ENCODE data around the gene RAB37. TPM values are rescaled to one million over a fixed set of nuclear protein-coding genes. Genes with fewer than 3 reads are reported as not detected.

Gene RAB37
- 8.5 TPM for polyA plus RNA-seq (2012; ENCODE audit: low read depth, missing spikeins)

- TF ChIP-seq POU2F2 (IDR thresholded peaks at IDR 0.05; ENCODE audit: low read depth, low read length) (no peak), TAF1 (IDR thresholded peaks at IDR 0.05; ENCODE audit: low read depth, low read length) (no peak), SPI1 (IDR thresholded peaks at IDR 0.05; ENCODE audit: low read depth, low read length) (peak; percentile 70)
- DNase-seq (ENCODE audit: insufficient read length, low spot score), result no peak
- FAIRE-seq, result peak; percentile 61
These were observed at the start of gene RAB37 for GRCh38 chr17:74736513-74737298. TSS of gene RAB37 (plus strand) at chr17:74737256. CDS start at chr17:74737273, 17 bp downstream.

DNA sequence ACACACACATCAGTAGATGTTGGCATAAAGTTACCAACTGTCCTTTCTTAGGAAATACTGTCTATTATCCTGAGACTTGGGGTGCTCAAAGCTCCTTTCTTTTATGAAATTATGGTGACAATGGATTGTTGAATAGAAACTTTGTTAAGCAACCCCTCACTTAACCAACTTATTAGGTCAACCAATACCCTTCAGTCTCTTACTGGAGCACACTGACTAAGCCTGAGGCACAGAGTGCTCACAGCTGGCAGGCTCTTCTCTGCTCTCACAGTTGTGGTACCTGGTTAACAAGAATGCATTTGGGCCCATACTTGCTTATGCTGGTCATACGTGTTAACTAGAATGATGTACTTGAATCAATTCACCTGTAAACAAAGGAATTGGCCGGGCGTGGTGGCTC, 49.2 kb upstream of the RAB37 start:
- DNase-seq (ENCODE audit: insufficient read length, low spot score) (no peak), FAIRE-seq (peak; percentile 85)
- no peak for TF ChIP-seq TAF1 (IDR thresholded peaks at IDR 0.05; ENCODE audit: low read depth, low read length)
- no peak for TF ChIP-seq PAX5 (IDR thresholded peaks at IDR 0.05; ENCODE audit: insufficient read depth, low read length, severe bottlenecking)
- no peak for TF ChIP-seq POLR2A (IDR thresholded peaks at IDR 0.05; ENCODE audit: low read depth, low read length)
- no peak for TF ChIP-seq POLR2AphosphoS5 (IDR thresholded peaks at IDR 0.05; ENCODE audit: low read depth, low read length)
- TF ChIP-seq SPI1 (IDR thresholded peaks at IDR 0.05; ENCODE audit: low read depth, low read length), result no peak
- TF ChIP-seq POU2F2 (IDR thresholded peaks at IDR 0.05; ENCODE audit: low read depth, low read length), result no peak

DNA sequence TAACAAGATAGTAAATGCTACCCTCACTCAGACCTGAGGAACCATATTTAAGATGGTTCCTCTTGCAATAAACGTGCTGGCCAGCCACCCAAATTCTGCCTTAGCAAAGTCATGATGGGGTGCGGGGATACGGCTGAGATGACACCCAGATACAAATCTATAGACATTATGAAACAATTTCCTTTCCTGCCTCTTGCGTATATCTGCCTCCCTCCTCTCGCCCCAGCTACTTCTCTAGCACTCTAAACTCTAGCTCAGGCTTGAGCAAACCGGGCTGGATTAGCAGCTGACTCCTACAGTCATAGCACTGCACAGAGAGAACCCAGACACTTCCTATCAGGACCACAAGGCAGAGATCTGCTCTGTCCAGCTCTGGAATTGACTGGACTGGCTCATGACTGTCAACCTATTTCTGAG, 46.6 kb upstream of the RAB37 start:
- TF ChIP-seq PAX5 (IDR thresholded peaks at IDR 0.05; ENCODE audit: insufficient read depth, low read length, severe bottlenecking) (no peak), POLR2AphosphoS5 (IDR thresholded peaks at IDR 0.05; ENCODE audit: low read depth, low read length) (no peak), POU2F2 (IDR thresholded peaks at IDR 0.05; ENCODE audit: low read depth, low read length) (no peak), TAF1 (IDR thresholded peaks at IDR 0.05; ENCODE audit: low read depth, low read length) (no peak), POLR2A (IDR thresholded peaks at IDR 0.05; ENCODE audit: low read depth, low read length) (no peak), SPI1 (IDR thresholded peaks at IDR 0.05; ENCODE audit: low read depth, low read length) (no peak)
- FAIRE-seq (peak; percentile 71), DNase-seq (ENCODE audit: insufficient read length, low spot score) (no peak)

DNA sequence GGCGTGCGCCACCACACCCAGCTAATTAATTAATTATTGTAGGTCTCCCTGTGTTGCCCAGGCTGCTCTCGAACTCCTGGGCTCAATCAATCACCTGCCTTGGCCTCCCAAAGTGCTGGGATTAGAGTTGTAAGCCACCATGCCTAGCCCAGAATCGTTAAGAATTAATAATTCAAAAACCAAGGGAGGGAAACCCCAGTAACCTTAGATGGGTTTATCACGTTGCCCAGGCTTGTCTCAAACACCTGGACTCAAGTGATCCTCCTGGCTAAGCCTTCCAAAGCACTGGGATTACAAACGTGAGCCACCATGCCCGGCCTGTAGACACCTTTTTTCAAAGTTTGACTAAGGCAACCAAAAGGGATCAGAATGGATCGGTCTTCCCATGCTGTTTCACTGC, 45.9 kb upstream of the RAB37 start:
- no peak for TF ChIP-seq SPI1 (IDR thresholded peaks at IDR 0.05; ENCODE audit: low read depth, low read length)
- FAIRE-seq (no peak), DNase-seq (ENCODE audit: insufficient read length, low spot score) (no peak)

GRCh38 chr17:74694081-74694480, 43.0 kb upstream of the RAB37 start:
- DNase-seq (ENCODE audit: insufficient read length, low spot score), result no peak
- TF ChIP-seq POU2F2 (IDR thresholded peaks at IDR 0.05; ENCODE audit: low read depth, low read length), result no peak
- TF ChIP-seq TAF1 (IDR thresholded peaks at IDR 0.05; ENCODE audit: low read depth, low read length), result no peak
- no peak for TF ChIP-seq POLR2A (IDR thresholded peaks at IDR 0.05; ENCODE audit: low read depth, low read length)
- TF ChIP-seq SPI1 (IDR thresholded peaks at IDR 0.05; ENCODE audit: low read depth, low read length), result no peak
- no peak for TF ChIP-seq POLR2AphosphoS5 (IDR thresholded peaks at IDR 0.05; ENCODE audit: low read depth, low read length)
- no peak for TF ChIP-seq PAX5 (IDR thresholded peaks at IDR 0.05; ENCODE audit: insufficient read depth, low read length, severe bottlenecking)
- FAIRE-seq, result no peak

DNA sequence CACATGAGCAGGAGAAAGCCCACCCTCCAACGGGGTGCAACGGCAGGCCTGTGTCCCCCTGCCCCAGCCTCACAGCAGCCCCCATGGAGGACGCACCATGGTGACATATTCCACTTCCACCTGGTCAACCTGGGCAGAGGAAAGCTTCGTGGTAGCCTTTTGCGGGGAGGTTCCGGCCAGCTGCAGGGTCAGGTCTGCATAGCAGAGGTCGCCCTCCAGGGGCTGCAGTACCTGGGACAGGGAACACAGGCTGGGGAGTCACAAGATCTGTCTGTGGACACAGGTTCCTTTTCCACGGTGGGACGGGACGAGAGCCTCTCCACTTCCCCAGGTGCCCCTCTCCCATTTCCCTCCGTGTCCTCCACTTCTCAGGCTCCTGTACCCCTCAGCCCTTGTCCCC, 41.4 kb upstream of the RAB37 start:
- FAIRE-seq, result no peak
- TF ChIP-seq PAX5 (IDR thresholded peaks at IDR 0.05; ENCODE audit: insufficient read depth, low read length, severe bottlenecking) (no peak), POU2F2 (IDR thresholded peaks at IDR 0.05; ENCODE audit: low read depth, low read length) (no peak), SPI1 (IDR thresholded peaks at IDR 0.05; ENCODE audit: low read depth, low read length) (no peak)
- no peak for DNase-seq (ENCODE audit: insufficient read length, low spot score)

GRCh38 chr17:74697515-74697914, 39.5 kb upstream of the RAB37 start:
- FAIRE-seq (peak; percentile 65), DNase-seq (ENCODE audit: insufficient read length, low spot score) (no peak)
- TF ChIP-seq POU2F2 (IDR thresholded peaks at IDR 0.05; ENCODE audit: low read depth, low read length) (no peak), TAF1 (IDR thresholded peaks at IDR 0.05; ENCODE audit: low read depth, low read length) (no peak), SPI1 (IDR thresholded peaks at IDR 0.05; ENCODE audit: low read depth, low read length) (peak; percentile 70), POLR2AphosphoS5 (IDR thresholded peaks at IDR 0.05; ENCODE audit: low read depth, low read length) (no peak)

GRCh38 chr17:74698069-74698468, 39.0 kb upstream of the RAB37 start:
- FAIRE-seq (no peak), DNase-seq (ENCODE audit: insufficient read length, low spot score) (no peak)
- no peak for TF ChIP-seq POLR2A (IDR thresholded peaks at IDR 0.05; ENCODE audit: low read depth, low read length)
- no peak for TF ChIP-seq PAX5 (IDR thresholded peaks at IDR 0.05; ENCODE audit: insufficient read depth, low read length, severe bottlenecking)

DNA sequence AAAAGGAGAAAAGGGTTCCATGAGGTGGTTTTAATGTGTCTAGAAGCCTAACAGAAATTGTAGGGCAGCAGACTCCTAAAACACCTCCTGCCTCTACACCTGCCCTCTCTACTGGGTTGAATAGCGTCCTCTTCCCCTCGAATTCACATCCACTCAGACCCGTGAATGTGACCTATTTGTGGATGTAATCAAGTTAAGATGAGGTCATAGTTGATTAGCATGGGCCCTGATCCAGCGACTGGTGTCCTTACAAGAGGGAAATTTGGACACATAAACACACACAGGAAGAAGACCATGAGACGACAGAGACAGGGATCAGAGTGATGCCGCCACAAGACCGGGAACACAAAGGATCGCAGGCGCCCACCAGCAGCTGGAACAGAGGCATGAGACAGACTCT, 37.8 kb upstream of the RAB37 start:
- TF ChIP-seq POLR2AphosphoS5 (IDR thresholded peaks at IDR 0.05; ENCODE audit: low read depth, low read length) (no peak), TAF1 (IDR thresholded peaks at IDR 0.05; ENCODE audit: low read depth, low read length) (no peak), PAX5 (IDR thresholded peaks at IDR 0.05; ENCODE audit: insufficient read depth, low read length, severe bottlenecking) (no peak), POLR2A (IDR thresholded peaks at IDR 0.05; ENCODE audit: low read depth, low read length) (no peak), POU2F2 (IDR thresholded peaks at IDR 0.05; ENCODE audit: low read depth, low read length) (no peak), SPI1 (IDR thresholded peaks at IDR 0.05; ENCODE audit: low read depth, low read length) (no peak)
- DNase-seq (ENCODE audit: insufficient read length, low spot score), result no peak
- FAIRE-seq, result no peak

DNA sequence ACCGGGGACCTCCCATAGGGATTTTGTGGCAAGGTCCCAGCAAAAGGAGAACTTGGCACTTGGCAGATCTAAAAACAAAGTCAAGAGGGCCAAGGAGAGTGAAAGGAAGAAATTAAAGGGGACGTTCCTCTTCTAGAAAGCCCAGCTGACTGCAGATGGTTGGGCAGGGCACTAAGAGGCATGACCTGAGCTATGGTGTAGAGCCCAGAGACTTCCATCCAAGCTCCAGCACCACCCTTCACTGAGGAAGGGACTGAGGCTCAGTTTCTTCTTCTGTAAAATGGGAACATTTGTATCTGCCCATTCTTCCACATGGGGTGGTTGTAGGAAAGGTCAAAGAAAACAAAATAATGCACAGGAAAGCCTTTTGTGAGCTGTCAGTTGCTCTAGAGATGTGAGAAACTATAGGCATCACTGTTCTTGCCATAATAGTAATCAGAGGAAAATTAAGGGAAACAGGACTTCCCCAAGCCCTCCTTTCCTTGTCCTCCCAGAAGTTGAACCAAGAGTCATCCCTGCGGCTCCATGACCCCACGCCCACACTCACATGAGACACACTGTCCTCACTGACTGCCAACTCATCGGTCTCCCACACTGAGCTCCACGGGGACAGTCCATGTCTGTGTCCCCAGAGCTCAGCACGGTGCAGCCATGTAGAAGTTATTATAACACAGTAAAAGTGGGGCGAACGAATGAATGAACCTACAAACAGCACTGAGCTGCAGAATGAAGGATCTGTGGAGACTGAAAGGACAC, 34.8 kb upstream of the RAB37 start:
- DNase-seq (ENCODE audit: insufficient read length, low spot score), result no peak
- no peak for TF ChIP-seq POLR2AphosphoS5 (IDR thresholded peaks at IDR 0.05; ENCODE audit: low read depth, low read length)
- no peak for TF ChIP-seq SPI1 (IDR thresholded peaks at IDR 0.05; ENCODE audit: low read depth, low read length)
- no peak for TF ChIP-seq POLR2A (IDR thresholded peaks at IDR 0.05; ENCODE audit: low read depth, low read length)
- no peak for TF ChIP-seq POU2F2 (IDR thresholded peaks at IDR 0.05; ENCODE audit: low read depth, low read length)
- no peak for TF ChIP-seq PAX5 (IDR thresholded peaks at IDR 0.05; ENCODE audit: insufficient read depth, low read length, severe bottlenecking)
- TF ChIP-seq TAF1 (IDR thresholded peaks at IDR 0.05; ENCODE audit: low read depth, low read length), result no peak
- no peak for FAIRE-seq

All from GM12891 (cell line).